IPS DF 4.7 (cell line): ENCODE results near the gene CES3.

Experiments
- DNase-seq: peaks from one replicate; pipeline ENCODE4 v3.0.0-alpha.2; 2013; ENCODE audit warnings: low spot score; ENCODE audit errors: extremely low read depth

The CES3 gene

DNA sequence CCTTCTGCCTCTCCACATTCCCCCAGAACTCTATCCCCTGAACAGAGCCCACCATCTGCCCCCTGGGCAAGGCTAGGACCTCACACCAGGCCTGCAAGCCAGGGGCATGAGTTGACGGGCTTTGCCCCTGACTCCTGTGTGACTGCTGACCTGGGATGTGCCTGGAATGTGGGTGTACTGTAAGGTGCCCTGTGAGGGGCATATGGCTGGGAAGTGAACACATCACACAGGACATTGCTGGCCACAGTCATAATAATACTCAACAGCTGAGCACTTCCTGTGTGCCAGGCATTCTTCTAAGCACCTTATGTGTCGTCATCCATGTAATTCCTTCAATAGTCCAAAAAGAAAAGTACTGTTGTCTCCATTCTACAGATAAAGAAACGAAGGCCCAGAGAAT, 40.7 kb downstream of the CES3 start:
- no peak for DNase-seq

DNA sequence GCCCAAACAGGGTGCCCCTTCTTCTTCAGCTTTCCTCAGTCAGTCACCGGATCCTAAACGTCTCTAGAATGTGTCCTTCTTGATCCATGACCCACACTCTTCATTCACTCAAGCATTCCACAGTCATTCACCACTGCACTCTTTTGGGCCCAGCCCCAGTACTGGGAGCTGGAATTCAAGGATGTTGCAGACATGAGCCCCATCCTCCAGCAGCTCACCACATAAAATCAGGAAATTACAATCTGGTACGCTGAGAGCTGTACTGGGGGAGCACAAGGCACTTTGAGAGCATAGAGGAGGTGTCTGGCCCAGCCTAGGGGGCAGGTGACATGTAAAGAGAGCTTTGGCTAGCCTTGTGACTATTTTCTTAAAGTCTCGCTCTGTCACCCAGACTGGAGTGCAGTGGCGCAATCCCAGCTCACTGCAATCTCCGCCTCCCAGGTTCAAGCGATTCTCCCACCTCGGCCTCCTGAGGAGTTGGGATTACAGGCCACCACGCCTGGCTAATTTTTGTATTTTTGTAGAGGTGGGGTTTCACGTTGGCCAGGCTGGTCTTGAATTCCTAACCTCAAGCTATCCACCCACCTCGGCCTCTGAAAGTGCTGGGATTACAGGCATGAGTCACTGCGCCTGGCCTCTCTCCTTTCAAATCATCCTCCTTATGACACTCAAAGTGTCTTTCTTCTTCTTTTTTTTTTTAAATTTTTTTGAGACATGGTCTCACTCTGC, 46.0 kb downstream of the CES3 start:
- no peak for DNase-seq

DNA sequence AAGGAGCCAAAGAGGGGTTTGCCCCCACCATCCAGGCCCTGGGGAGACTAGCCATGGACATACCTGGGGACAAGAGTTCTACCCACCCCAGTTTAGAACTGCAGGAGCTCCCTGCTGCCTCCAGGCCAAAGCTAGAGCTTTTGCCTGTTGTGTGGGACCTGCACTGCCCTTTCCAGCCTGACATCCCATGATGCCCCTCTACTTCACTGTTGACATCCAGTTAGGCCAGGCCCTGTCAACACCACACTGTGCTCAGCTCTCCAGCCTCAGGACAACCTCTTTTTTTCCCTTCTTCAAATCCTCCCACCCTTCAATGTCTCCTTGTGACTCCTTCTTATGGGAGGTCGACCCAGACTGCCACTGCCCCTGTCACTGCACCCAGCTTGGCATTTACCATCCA, 48.1 kb downstream of the CES3 start:
- no peak for DNase-seq

DNA sequence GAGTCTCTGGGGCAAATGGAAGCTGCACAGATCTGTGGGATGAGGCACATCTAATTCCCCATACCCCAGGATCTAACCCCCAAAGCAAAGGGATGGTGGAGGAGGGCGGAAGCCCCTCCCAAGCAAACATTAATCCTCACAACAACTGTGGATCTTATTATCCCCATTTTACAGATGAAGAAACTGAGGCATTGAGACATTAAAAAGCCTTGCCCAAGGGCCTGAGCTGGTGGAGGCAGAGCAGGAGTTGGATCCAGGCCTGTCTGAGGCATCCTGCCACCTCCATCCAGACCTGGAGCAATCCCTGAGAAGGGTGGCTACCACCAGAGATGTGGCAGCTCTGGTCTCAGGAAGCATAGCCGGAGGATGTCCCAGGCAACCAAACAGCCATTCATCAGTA, 50.2 kb downstream of the CES3 start:
- no peak for DNase-seq

DNA sequence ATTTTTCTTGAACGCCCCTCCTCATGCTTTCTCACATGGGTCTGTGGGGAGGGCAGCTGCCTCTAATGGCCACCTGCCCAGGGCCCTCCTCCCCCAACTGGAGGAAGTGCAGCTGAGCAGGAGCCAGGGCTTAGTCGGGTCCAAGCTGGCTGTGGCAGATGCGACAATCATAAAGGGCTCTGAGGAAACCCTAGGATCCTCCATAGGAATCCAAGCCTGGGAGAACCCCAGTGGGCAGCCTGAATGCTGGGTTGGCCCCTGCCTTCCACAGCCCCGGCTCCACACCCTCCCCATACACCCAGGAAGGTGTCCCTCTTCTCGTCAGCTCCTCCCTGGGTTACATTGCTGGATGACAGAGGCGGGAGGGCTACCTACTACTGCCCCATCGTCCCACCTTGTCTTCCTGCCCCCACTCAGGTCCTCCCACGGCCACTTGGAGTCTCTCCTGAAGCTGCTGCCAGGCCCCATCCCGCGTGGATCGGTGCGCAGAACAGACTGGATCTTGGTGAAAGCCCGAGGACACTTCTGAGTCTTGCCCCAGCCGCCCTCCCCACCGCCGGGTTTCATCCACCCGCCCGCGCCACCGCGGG, 52.3 kb downstream of the CES3 start:
- no peak for DNase-seq

DNA sequence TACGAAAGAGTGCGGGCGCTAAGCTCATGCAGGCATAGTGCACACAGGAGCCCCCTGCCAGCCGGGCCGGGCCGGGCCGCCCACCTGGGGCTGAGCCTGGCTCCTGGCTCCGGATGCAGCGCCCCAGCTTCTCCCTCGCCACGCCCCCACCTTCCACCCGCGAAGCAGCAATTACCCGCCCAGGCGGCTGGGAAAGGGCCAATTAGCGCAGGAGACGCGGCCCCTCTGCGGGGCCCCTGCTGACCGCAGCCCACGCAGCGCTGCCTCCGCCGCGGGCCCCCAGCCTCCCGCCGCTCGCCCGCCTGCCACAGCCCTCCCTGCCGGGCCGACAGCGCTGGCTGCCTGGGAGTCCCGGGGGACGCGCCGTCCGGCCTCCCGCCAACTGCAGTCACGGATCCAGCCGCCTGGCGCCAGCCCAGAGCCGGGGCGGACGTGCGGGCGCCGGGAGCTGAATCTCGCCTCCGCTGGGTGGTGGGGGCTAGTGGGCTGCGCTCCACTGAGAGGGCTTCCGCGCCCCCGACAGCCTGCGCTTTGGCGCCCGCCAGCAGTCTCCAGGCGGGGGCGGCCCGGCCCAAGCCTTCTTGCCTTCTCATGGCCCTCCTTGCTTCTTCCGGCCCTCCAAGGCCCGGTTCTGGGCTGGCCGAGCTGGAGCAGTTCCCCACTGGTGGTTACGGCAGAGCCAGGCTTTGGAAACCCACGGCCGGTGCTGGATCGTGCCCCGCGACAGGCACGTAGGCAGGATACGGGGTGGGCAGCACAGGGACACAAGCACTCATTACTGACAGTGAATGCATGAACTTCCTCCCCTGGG, 53.0 kb downstream of the CES3 start:
- DNase-seq, result no peak

DNA sequence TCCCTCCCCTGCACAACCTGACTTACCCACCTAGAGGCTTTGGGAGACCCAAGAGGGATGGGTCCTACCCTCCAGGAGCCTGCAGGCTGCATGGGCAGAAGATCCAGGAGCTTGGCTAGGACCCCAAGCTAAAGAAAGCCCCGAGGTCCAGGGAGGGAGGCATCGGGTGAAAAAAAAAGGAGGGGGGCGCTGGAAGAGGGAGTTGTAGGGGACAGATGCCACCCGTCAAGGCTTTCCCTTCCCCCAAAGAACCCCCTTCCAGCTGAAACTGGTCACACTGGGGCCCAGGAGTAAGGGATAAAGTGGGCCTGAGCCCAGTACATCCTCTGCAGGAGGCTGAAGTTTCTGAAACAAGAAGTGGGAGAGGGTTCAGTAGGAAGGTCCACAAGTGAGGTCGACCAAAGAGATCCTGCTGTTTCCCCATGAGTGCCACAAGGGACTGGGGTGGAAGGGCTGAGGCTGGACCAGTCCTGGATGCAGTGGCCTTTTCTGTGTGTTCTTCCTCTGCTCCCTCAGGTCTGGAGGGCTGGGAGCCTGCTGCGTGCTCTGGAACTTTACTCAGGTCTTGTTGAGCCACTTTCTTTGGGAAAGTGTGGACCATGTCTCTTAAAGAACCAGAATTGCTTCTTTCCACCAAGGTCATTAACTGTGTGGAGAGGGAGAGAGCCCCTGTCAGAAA, 53.7 kb downstream of the CES3 start:
- DNase-seq, result no peak

DNA sequence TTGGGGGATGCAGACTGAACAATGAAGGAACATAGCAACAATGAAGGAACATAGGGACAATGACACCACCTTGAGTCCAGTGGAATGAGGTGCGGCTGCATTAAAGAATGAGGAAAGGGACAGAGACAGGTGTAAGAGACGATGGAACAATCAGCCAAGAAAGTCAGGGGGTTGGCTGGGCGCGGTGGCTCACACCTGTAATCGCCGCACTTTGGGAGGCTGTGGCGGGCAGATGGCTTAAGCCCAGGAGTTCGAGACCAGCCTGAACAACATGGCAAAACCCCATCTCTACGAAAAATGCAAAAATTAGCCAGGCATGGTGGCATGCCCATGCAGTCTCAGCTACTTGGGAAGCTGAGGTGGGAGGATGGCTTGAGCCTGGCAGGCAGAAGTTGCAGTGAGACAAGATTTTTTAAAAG, 54.3 kb downstream of the CES3 start:
- no peak for DNase-seq

DNA sequence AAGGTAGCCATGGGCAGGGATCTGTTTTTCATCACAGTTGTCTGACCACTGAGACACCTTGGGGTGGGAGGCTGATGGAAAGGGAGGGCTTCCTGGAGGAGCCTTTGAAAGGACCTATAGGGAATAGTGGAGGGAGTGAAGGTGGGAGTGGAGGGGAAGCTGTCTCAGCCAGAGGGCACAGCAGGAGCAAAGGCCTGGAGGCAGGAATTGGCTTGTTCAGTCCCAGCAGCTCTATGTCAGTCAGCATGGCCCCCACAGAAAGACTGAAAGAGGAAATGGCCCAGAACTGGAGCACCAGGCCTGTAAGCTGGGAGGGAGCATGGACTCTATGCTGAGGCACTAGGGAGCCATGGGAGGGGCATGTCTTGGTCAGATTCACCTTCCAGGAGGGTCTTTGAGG, 55.1 kb downstream of the CES3 start:
- DNase-seq, result no peak

DNA sequence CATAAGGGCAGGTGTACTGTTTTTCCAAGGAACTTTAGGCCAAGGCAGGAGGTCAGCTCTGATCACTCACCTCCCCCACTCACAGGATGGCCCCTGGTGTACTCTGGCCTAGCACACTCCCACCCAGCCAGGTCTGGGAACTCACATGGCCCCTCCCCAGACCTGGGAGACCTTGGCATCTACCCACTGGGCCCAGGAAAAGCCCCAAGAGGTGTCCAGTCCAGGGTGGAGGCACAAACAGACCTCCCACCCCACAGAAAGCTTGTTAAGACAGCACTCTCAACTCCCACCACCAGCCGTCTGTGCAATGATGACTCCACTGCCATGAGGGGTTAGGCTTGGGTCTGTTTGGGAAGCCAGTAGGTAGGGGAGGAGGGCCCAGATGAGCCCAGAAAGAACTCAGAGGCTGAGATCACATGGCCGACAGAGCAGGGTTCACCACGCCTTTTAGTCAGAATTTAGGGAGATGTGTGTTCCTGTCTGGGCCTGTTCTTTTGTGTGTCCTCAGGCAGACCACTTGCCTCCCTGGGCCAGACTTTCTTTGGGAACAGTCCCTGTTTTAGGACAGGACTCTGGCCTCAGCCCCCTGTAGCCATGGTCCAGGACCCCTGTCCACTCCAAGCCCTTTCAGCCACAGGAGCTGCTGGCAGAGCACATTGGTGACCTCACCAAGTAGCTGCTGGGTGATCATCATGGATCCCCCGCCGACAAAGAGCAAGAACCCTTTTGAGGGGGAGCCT, 55.8 kb downstream of the CES3 start:
- no peak for DNase-seq

DNA sequence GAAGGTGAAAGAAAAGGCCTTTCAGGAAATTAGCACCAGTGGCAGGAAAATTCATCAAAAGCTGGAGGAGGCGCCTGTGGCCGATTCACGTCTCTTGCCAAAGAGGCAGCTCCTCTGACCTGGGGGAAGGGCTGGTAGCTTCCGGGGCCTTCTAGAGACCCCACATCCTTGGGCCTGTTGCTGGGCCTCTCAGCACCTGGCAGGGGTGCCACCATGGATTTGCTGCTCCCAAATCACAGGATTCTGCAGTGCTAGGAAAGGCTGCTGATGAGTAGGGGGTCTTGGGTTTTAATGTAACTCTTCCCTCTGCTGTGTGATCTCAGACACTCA, 56.3 kb downstream of the CES3 start:
- DNase-seq, result no peak

DNA sequence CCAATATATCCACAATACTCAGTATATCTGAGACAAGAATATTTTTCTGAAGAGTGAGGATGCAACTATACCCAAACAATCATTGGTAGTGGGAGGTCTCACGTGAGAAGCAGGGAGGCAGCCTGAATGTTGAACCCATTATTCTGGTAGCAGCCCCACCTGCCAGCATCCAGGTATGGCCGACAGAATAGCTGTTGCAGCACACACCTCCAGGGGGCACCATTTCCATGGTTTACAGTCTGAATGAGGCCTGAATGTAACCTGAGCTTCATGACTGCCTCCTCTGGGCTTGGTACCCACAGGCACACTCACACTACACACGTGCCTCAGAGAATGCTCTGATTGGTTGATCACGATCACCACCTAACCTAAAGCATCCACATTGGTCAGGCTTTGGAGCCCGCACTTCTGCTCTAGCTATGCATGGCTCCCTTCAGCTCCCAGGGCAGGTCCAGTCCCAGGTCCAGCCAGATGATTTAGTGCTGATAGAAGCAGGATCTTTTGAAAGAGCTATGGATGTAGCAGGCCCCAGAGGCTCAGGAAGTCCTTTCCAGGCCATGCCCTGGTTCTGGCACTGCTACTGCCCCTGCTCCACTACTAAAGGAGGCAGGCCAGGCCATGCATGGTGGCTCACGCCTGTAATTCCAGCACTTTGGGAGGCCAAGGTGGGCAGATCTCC, 56.9 kb downstream of the CES3 start:
- peak; percentile 98 for DNase-seq

DNA sequence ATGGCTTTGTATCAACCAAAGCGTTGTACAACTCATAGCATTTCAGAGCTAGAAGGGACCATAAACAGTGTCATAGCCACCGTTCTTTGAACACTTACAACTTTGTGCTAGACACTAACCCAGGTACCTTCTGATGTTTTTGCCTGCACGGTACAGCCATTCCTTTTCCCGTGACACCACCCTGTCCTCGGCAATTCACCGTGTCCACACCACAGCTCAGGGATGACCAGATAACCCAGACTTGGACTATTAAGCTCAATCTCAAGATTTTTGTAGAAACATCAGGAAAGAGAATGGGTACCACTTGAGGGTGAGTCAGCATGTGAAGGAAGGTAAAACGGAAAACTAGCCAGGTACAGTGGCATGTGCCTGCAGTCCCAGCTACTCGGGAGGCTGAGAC, 58.1 kb downstream of the CES3 start:
- DNase-seq, result no peak

DNA sequence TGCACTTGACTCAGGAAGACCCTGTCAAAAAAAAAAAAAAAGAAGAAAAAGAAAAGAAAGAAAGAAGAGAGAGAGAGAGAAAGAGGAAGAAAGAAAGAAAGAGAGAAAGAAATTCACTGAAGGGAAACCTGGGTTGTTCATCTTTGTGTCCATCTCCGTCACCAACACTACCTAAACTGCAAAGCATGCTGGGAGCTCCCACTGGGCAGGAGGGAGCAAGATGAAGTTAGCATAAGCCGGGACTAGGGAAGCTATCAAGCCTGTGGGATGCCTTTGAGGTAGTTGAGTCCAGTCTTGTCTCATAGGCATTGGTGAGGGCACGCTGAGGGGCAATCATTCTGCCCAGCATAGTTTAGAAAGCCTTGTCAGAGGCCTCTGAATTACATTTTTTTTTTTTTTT, 60.3 kb downstream of the CES3 start:
- DNase-seq, result no peak

DNA sequence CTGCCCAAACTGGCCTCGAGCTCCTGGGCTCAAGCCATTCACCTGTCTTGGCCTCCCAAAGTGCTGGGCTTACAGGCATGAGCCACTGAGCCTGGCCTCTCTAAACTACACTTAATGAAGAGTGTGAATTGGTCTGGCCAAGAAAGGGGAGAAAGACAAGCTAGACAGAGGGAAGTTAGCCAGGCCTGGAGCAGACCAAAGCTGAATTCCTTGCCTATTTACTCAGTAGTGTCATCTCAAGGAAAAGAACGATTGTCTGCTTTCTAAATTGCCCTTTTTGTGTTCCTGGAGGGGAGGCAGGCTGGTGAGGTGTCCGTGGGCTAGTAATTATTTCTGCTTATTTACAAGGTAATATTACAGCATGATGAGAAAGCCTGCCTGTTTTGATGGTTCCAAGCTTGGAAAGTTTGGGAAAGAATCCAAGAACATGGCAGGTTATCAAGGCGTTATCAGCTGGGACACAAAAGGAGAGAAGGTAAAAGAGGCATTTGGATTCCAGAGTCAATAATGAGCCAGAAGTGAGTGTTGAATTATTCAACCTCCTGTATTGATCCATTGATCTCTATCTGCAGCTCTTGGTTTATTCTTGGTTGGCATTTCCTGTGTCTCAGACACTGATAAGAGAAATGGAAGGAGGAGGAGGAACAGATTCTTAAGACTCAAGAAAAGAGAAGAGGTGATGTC, 61.6 kb downstream of the CES3 start:
- DNase-seq, result no peak

DNA sequence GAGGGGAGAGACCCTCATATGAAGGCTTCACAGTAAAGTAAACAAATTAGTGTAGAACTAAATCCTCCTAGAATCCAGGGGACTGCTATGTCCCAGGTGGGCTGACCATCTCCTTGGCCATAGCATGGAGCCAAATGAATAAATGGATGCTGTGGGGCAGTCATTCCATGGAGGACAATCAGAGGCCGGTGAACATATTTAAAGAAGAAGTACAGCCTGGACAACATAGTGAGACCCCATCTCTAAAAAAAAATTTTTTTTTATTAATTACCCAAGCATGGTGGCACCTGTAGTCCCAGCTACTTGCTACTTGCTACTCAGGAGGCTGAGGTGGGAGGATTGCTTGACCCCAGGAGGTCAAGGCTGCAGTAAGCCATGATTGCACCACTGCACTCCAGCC, 62.6 kb downstream of the CES3 start:
- DNase-seq, result no peak
